ENCODE results near the gene ERN1.

The ERN1 gene

DNA sequence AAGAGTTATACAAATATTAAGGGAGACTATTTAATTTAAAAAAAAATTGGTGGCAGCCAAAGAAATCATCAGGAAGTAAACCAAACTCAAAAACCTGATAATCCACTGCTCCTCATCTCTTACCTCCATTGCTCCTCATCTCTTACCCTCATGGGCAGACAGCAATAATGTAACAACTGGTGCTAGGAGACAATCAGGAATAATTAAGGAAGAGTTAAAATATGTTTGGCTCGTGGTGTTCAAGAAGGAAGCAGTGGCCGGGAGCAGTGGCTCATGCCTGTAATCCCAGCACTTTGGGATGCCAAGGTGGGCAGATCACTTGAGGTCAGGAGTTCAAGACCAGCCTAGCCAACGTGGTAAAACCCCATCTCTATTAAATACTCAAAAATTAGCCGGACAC, 18.1 kb downstream of the ERN1 start:
- TF ChIP-seq, protein P1, sequence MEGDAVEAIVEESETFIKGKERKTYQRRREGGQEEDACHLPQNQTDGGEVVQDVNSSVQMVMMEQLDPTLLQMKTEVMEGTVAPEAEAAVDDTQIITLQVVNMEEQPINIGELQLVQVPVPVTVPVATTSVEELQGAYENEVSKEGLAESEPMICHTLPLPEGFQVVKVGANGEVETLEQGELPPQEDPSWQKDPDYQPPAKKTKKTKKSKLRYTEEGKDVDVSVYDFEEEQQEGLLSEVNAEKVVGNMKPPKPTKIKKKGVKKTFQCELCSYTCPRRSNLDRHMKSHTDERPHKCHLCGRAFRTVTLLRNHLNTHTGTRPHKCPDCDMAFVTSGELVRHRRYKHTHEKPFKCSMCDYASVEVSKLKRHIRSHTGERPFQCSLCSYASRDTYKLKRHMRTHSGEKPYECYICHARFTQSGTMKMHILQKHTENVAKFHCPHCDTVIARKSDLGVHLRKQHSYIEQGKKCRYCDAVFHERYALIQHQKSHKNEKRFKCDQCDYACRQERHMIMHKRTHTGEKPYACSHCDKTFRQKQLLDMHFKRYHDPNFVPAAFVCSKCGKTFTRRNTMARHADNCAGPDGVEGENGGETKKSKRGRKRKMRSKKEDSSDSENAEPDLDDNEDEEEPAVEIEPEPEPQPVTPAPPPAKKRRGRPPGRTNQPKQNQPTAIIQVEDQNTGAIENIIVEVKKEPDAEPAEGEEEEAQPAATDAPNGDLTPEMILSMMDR (IDR thresholded peaks at IDR 0.05; ENCODE audit: control insufficient read depth, extremely low read depth, insufficient read depth), result no peak
- no peak for DNase-seq (ENCODE audit: low read depth)
- no peak overlapping the region for H3K4me3 ChIP-seq (ENCODE audit: low read depth, low read length)

DNA sequence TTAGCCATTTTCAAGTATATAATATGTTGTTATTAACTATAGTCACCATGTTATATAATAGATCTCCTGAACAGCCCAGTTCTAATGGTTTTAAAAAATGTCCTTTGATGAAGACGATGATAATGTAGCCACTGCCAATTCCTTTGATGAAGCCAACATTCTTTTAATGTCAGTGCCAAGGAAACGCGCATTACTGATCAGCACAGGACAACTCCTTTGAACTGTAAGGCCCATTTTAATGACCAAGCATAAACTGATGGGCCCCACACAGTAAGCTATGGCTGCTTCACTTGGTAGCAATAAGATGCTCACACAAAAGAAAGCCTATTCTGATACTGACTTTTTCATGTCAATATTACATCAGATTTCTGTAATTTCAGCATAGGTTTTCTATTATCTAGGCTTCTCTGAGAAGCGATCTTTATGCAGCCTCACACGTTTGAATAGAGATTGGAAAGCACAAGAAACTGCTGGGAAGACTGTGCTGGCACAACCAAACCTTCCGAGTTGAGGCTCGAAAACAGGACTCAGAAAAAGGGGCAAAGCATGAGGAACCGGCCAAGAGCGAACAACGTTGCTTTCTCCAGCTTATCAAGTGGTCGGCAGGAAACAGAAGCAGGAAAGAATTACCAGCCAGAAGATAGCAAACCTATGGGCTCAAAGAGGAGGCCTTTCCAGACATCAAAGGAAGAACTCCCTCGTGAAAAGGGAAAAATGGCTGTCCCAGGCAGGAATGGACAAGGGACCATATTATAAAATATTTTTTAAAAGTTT, 19.4 kb downstream of the ERN1 start:
- DNase-seq (ENCODE audit: low read depth), result no peak
- H3K4me3 ChIP-seq (ENCODE audit: low read depth, low read length), result no peak overlapping the region
- TF ChIP-seq, protein P1 (IDR thresholded peaks at IDR 0.05; ENCODE audit: control insufficient read depth, extremely low read depth, insufficient read depth), result no peak

DNA sequence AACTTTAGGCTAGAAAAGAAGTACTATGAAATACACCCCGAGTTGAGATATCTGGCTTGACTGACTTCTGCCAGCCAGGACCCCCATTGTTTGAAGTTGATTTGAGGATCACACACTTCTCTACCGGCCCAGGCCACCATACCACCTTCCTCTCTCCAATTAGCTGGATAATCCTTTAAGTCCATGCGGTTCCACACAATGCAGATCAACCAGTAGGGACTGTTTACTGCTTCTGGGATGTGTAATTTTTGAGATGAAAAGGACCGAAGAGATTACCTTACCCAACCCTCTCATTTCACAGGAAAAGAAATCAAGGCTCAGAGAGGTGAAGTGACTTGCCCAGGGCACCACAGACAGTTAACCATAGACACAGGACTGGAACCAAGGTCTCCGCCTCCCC, 20.5 kb downstream of the ERN1 start:
- DNase-seq (ENCODE audit: low read depth), result no peak
- no peak overlapping the region for H3K4me3 ChIP-seq (ENCODE audit: low read depth, low read length)
- TF ChIP-seq, protein P1 (IDR thresholded peaks at IDR 0.05; ENCODE audit: control insufficient read depth, extremely low read depth, insufficient read depth), result no peak

DNA sequence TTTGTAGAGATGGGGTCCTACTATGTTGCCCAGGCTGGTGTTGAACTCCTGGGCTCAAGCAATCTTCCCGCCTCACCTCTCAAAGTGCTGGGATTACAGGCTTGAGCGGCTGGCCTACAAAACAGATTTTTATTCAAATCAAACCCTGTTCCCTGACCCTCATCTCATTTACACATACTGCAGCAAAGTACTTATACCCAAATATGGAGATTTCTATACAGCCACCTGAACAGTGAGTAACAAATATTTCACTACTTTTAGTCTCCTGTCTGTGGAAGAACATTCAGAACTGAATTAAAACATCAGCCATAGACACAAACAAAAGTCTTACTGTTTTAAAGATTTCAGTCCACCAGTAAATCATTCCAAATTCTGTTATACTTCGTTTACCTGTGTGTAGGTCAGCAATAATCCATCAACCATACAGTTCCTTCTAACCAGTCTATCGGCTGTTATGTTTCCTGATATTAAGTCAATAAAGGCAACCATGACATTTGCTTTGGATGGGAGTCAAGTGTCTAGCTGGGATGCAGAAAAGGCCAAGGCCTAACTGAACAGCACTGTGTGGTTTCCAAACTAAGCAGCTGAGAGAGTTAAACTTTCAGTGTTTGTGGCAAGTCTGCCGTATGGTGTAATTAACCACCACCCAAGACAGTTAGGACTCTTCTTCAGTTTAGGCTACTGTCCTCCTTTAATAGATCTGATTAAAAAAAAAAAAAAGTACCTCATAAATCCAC, 22.3 kb downstream of the ERN1 start:
- H3K4me3 ChIP-seq (ENCODE audit: low read depth, low read length), result peak overlapping the region; percentile 20; the same call in 1 of the 2 replicates
- peak; percentile 91 for DNase-seq (ENCODE audit: low read depth)
- TF ChIP-seq, protein P1 (IDR thresholded peaks at IDR 0.05; ENCODE audit: control insufficient read depth, extremely low read depth, insufficient read depth), result no peak

DNA sequence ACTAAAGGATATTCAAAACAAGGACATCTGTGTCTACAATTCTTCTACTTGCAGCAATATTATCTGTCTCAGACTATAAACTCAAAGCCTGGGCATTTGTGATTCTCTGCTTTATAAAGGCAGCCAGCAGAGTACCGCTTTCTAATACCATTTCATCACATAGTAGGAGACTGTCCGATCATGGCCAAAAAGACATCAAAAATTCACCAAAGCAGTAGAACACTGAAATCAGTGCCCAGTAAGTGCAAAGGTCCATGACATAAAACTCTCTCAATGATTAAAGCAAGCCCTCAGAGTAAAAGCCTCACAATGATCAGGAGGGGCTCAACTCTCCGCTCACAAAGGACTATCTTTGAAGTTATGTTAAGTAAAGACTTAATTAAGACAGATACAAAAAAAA, 23.0 kb downstream of the ERN1 start:
- H3K4me3 ChIP-seq (ENCODE audit: low read depth, low read length), result no peak overlapping the region
- TF ChIP-seq, protein P1 (IDR thresholded peaks at IDR 0.05; ENCODE audit: control insufficient read depth, extremely low read depth, insufficient read depth), result no peak
- no peak for DNase-seq (ENCODE audit: low read depth)

DNA sequence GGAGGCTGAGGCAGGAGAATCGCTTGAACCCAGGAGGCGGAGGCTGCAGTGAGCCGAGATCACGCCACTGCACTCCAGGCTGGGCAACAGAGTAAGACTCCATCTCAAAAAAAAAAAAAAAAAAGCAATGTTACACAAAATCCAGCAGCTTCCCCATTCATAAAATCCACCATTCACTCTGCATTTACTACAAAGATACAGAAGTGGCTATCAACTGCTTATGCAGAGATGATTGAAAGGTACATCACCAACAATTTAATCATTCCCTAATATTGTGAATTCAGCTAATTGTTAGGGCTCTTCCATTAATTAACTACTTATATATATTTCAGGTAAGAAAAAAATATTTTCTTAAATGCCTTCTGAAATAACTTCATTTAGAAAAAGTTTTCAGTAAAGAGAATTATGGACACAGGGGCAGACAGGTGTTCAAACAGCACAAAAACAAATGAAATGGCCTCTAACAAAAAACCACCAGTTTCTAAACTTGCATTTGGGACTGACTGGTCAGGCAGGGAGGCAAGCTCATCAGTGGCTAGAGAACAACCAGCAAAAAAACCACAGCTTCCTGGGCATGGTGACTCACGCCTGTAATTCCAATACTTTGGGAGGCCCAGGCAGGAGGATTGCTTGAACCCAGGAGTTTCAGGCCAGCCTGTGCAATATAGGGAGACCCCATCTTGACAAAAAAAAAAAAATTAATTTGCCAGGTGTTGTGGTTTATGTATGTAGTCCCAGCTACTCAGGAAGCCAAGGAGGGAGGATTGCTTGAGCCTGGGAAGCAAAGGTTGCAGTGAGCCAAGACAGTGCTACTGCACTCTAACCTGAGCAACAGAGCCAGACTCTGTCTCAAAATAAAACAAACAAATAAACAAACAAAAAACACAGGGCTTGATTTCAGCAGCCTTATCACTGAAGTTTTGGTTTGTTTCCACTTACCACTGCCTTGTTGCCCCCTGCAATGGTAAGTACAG, 26.3 kb downstream of the ERN1 start:
- DNase-seq (ENCODE audit: low read depth), result no peak
- TF ChIP-seq, protein P1 (IDR thresholded peaks at IDR 0.05; ENCODE audit: control insufficient read depth, extremely low read depth, insufficient read depth), result no peak
- H3K4me3 ChIP-seq (ENCODE audit: low read depth, low read length), result no peak overlapping the region
